G401 (cell line): Measurements from ENCODE around the gene DAGLB. TPM values are rescaled to one million over a fixed set of nuclear protein-coding genes. Genes with fewer than 3 reads are reported as not detected.

Experiments used
- DNase-seq: peaks from one replicate; pipeline ENCODE4 v3.0.0-alpha.2; 2015; ENCODE audit warnings: low spot score
- in situ Hi-C: cut with HindIII; loops from 2 replicates; pipeline ENCODE4 v1.10.0; 2016; ENCODE audit warnings: low sequenced_read_pairs, mixed read lengths
- total RNA-seq: library from RNA; depleted of rRNA; stranded (reverse); fragments of >200 nt; shearing (Covaris generic); gene quantifications from 2 replicates; pipeline ENCODE4 v1.2.3, GENCODE V29; 2014

DAGLB gene
- total RNA-seq, 1 experiment from 2014 or later: 8.7 TPM

DNA sequence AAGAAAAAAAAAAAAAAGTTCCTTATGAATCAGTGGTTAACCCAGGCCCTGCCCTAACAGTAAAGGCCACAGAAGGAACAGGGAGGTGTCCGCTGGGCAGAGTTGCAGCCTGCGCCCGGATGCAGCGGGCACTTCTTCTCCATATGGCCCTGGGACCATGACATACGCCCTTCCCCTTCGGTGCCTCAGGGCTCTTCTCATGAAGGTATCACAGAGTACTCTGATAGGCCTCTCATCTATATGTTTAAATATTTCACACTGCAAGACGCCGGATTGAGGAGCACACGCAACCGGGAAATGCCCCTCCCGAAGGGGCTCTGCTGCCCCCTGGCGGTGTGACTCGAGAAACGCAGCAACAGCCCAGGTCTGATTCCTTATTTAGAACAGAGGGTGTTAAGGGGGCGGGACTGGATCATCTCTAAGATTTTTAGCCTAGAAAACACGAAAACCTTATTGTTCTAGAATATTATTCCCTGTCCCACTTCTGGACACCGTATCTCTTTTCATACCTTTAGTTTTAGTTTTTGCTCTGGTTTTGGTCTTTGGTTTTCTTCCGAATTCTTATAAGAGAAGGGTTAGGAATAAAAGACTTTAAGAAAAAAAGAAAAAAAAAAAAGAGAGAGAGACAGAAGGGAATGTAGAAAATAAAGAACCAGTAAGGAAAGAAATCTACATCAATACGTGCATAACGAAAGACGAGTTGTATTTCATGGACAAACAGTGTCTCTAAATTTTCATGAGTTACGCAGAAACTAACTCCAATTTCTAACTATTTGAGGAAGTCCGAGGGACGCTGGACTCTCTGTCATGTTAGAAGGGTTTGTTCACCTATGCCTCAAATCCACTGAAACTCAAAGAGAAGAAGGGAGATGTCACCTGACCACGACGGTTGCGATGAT, 12.0 kb downstream of the DAGLB start:
- in situ Hi-C loops: no loop called here
- DNase-seq: peak; percentile 88

DNA sequence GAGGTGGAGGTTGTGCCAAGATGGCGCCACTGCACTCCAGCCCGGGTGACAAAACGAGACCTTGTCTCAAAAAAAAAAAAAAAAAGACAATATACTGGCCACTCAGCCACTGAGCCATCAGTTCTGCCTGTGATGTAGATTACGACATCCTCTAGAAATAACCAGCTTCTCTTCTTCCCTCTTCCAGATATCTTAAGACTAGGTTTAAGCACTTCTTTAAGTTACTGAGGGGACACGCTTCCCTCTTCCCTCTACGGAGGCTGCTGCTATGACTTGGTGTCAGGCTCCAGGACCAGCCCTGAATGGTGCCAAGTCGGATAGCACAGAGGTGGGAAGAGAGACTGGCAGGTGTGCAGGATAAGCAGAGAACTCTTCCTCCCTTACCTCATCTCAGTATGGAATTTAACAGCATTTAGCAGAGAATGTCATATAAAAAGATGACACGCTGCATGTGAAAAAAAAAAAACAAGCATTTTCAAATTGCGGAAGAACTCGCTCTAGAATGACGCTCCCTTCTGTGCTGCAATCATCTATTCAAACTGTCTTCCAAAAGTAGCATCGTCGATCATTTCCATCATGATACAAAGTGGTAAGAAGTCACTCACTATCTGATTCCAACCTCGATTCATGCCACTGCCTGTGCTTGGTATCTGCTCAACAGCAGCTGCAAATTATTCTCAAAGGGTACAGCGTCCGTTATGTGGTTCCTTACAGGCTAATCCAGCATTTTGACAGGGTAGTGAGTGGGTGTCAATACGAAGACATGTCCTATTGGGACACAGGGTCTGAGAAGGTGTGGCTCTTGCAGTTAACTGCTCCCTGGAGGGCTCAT, 13.8 kb downstream of the DAGLB start:
- in situ Hi-C loops: no loop called here
- no peak for DNase-seq

DNA sequence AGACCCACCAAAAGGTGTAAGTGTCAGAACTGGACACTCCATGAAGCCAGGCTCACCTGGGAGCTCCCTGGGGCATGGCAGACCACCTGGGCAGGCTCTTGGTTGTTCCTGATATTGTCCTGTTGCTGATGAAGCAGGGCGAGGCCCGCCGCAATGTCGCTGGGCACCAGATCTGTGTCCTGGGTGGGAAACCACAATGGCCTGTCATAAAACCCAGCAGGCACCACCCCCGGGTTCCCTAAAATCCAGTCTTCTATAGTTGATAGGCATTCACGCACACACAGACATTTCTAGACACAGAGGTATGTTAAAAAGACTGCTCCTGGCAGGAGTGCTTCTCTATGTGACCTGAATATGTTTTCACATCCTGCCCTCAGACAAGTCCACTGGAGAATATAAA, 15.0 kb downstream of the DAGLB start:
- no peak for DNase-seq
- in situ Hi-C loops: no loop called here

DNA sequence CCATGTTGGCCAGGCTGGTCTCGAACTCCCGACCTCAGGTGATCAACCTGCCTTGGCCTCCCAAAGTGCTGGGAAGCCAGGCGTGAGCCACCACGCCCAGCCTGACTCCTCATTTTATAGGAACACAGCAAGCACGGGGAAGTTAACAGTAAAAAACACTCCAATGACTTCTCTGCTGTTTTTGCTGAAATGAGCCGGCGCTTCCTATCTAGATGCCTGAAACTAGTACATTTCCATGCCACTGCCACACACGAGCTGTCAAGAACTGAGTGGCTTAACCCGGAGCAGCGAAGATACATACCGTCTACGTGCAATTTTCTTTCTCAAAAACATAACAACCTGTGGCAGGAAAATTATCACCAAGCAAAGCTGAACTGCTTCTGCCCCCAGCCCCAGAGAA, 16.8 kb downstream of the DAGLB start:
- no peak for DNase-seq
- in situ Hi-C loops: no loop called here

DNA sequence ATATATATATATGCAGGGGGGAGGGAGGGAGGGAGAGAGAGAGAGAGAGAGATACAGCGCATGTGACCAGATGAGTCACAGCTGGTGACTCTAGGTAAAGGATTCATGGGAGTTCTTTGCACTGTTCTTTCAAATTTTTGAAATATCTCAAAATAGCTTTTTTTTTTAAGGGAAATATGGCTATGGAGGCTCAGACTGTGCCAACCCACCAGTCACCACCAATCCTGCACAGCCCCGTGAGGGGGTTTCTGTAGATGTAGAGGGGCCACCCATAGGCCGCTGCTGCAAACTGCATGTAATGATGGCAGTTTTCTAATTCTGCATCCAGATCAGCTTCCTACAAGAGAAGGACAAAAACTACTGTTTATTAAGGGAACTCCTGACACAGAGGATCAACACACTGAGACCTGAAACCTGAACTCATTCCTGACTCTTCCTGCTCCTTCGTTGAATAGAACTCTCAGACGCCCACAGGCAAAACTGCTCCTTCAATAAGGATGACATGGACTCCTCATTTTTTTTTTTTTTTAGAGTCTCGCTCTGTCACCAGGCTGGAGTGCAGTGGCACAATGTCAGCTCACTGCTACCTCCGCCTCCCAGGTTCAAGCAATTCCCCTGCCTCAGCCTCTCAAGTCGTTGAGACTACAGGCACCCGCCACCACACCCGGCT, 17.3 kb downstream of the DAGLB start:
- in situ Hi-C loops: no loop called here
- DNase-seq: no peak

DNA sequence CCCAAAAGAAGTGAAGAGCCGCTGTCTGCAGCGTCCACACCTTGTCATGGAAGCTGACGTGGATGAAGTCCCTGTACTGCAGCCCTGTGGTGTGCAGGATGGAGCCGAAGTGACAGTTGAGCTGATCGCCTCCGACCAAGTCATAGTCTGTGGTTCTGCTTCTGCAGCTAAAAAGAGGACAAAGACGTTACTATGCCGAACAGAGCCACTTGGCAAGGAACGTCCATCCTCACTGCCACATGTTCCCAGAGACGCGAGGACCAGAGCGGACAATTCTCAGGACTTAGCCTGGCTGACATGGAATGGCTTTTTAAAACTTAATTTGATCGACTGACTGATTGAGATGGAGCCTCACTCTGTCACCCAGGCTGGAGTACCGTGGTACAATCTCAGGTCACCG, 21.8 kb downstream of the DAGLB start:
- in situ Hi-C loops: no loop called here
- no peak for DNase-seq

DNA sequence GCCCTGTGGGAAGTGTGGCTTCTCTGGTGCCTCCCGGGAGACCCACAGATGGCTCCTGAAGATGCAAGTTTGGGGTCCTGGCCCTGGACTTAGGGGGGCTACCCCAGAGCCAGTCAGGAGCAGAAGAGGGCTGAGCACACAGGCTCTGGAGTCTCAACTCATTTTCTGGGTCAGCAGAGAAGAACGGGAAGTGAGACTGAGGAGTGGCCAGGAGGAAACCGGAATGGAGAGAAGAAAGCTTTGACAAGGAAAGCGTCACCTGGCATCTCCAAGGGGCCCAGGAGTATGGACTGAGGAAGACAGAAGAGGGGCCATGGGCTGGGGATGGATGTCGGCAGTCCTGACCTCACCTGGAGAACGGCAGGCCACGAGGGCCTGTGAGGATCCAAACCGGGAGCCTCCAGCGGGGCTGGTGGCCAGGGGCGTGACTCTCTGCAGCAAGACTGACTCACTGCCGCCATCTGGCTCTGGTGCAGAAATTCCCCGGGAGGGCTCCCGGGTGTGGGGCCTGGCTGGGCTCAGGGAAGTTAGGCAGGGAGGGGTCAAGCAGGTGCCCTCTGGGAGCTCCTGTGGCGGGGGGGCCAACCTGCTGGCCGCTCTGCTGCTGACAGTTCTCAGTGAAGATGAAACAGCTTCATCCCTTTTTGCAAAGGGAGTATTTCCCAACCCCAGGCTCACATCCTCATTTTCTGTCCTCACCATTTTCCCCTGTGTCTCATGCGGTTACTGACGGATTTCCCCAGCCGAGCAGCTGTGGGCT, 23.6 kb downstream of the DAGLB start:
- in situ Hi-C loops: no loop called here
- no peak for DNase-seq

DNA sequence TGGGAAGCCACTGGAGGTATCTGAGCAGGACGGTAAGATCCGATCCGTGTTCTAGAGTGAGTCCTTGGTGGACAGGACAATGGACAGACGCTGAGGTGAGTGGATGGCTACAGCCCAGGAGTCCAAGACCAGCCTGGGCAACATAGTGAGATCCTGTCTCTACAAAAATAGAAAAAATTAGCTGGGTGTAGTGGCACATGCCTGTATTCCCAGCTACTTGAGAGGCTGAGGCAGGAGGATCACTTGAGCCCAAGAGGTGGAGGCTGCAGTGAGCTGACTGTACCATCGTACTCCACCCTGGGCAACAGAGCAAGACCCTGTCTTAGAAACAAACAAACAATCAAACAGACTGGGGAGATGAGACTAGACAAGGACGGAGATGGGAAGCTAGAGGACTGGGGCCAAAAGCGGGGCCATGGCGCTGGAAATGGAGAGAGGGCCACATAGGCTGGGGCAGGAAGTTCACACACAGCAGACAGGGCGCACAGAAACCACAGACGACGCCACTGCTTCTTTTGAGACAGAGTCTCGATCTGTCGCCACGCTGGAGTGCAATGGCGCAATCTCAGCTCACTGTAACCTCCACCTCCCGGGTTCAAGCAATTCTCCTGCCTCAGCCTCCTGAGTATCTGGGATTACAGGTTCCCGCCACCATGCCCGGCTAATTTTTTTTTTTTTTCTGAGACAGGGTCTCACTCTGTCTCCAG, 24.7 kb downstream of the DAGLB start:
- DNase-seq: no peak
- in situ Hi-C loops: no loop called here

DNA sequence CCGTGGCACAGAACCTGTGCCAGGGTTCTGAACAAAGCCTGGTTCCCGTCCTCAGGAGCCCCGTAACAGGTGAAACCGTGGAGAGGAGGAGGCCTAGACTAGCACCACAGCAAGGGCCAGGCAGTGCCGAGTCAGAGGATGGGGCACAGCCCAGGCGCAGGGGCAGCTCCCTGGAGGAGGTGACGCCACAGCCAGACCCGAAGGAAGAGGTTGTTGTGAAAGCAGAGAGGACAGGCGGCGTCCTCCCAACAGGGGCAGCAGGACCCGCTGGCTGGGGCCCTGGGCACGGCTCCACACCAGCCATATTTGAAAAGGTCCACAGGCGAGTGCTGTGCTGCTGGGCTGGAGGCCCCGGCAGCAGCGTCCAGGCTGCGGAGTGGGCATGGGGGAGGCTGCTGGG, 25.7 kb downstream of the DAGLB start:
- in situ Hi-C loops: no loop called here
- no peak for DNase-seq

DNA sequence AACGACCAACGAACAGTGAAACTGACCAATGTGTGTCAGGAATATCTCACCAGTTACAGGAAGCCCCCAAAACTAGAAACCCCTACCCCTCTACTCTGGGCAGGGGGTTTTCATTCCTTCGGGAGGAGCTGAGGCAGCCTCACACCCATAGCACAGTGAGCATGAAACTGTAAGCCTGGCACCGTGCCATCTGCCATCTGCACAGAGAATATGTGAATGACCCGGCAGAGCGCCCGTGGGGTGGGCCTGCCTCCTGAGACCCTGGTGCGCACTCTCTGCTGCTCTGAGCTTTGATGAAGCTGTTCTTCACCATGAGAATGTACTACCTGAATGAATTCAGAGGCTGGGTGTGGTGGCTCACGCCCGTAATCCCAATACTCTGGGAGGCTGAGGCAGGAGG, 27.1 kb downstream of the DAGLB start:
- in situ Hi-C loops: no loop called here
- DNase-seq: no peak

DNA sequence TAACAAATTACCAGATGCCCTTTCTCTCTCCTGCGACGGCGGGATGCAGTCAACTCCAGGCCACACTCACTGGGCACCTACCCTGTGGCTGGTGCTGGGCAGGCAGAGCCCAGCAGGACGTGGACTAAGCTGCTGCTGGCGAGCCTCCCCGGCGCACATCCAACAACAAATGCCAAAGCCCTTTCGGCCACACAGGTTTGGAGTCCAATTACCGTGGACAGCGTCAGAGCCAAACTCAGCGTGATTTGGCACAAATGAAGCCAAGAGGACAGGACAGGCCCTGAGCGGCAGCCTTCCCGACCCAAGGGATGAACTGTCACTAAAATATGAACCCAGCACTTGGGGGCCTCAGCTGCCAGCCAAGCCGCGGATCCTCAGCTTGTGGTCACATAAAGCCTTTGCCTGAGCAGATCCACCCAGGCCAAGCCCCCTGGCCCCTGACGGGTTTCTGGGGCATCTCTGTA, 28.4 kb downstream of the DAGLB start:
- in situ Hi-C loops: no loop called here
- DNase-seq: peak; percentile 99

DNA sequence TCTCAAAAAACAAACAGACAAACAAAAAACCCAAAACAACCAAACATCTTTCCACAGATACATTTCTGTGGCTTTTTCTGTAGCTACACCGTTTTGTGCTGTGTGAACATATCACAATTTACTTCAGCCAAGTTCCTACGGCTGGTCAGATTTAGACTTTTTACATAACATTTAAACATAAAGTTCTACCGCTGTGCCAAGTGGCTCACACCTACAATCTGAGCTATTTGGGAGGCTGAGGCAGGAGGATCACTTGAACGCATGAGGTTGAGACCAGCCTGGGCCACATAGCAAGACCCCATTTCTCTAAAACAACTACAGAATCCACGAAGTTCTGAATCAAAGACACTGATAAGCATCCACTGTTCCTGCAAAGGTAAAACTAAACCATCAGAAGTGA, 30.3 kb downstream of the DAGLB start:
- no peak for DNase-seq
- in situ Hi-C loops: no loop called here

DNA sequence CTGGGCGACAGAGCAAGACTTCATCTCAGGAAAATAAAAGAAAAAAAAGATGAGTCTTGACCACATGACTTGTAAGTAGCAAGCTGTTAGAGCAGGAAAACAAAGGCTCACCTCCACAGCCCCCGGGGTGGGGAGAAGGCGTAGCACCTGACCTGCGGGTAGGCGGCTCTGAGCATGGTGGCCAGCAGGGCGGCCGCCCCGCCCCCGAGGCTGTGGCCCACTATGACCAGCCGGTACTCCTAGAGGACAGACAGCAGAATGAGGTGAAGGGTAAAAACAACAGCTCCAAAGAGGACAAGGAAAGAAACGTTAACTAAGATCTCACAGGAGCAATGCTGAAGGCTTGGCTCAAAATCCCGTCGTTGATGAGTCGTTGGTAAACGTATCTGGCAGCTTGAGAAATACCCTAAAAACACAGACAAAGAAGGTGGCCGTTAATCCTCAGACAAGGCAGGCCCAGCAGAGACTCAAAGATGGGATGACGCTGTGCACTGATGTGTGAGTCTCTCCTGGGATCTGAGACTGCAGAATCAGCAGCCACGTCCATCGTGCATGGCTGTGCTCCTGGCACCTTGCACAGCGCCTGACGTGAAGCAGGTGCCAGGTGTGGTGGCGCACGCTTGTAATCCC, 31.1 kb downstream of the DAGLB start:
- no peak for DNase-seq
- in situ Hi-C loops: no loop called here

DNA sequence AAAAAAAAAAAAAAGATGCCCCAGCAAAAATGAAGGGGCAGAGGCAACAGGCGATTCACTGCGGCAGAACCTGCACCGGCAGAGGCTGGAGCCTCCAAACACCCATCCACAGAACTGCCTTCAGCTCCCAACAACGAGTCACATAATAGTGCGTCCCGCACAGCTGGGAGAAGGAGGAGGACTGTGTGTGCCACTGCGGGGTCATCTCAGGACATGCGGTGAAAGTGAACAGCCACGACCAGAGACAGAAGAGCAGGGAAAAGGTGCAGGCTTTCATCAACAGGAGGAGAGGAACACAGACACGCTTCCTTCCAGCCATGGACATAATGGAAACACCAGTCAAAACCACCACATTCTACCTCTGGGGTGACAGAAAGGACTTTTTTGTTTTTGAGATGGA, 34.1 kb downstream of the DAGLB start:
- no peak for DNase-seq
- in situ Hi-C loops: no loop called here

DNA sequence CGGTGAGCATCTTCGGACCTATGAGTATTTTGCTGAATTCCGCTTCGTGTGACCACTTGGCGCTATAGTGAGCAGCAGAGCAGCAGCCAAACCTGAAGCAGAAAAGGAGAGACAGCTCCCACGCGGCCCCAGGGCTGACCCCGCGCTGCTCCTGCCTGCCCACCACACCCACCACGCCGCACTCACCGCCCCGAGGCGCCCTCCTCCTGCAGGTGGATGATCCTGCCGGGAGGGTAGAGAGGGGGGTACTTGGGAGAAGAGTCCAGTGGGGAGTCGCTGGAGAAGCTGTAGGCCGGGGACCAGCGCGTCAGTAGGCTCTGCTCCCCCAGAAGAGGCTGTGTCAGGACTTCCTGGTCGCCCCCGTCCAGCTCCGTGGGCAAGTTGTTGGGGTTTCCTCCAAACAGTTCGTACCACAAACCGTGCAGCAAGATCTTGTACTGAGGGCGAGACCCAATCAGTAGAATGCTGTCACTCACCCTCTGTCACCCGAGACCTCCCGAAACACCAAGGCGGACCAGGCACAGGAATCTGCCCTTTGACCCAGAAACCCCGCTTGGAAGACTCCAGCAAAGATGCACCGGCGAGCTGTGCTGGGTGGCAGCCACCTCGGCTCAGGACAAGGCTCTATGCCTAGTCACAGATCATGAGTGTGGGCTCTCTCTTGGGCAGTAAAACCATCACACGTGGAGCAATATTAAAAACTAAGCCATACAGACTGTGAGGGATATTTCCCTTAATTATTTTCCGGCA, 37.6 kb downstream of the DAGLB start:
- in situ Hi-C loops: no loop called here
- DNase-seq: no peak

DNA sequence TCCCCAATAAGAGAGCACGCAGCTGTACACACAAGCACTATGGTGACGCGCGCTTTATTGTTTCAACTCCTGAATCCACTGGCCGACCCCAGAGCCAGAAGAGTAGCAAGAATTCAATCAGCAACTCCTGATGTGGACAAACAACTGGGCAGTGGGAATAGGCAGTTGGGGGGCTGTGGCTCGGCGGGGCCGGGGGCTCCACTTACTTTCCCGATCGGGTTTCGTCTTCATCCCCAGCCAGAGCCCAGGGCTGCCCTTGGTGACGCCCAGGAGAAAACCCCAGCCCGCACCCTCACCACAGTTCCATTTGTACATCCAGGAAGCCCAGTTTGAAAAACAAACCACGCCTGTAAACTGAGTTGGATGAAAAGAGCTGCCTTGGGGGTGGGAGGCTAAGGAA, 38.7 kb downstream of the DAGLB start:
- in situ Hi-C loops: no loop called here
- DNase-seq: no peak

DNA sequence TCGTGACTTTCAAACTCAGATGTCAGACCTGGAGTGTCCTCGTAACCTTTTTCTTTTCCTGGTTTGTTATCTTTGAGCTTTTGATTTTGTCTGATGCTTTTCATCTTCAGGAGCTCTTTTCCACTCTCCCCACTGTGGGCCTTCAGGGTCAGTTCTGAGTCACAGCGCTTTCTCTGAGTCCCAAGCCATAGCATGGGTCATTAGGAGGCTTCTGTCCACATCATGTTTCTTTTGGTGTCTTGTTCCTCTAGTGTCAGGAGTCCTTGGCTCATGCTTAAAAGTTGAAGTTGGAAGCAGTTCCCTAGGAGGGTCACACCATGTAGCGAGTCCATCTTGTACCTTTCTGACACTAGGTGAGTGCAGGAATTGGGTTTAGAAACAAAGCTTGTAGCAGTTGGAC, 40.3 kb downstream of the DAGLB start:
- DNase-seq: no peak
- in situ Hi-C loops: no loop called here

DNA sequence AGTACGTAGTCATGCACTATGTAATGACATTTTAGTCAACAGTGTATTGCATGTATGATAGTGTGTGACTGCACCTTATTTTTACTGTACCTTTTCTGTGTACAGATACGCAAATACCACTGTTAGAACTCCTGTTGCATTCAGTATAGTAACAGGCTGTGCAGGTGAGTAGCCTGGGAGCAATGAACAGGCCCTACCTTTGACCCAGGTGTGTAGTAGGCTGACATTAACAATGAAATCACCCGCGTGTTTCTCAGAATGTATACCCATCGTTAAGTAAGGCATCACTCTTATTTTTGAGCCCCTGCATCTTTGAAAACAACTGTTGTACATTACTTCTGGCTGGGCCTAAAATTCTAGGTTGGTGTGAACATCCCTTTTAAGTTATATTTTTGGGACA, 41.6 kb downstream of the DAGLB start:
- in situ Hi-C loops: no loop called here
- no peak for DNase-seq
